CD4-positive, alpha-beta T cell treated with Interleukin-1 beta for 1 hour (primary cell): ENCODE results near the gene HNF4A.

Experiments used
- DNase-seq, 2 donors: peaks; one replicate each; pipeline ENCODE4 v3.0.0-alpha.2; 2020 to 2022

HNF4A gene

DNA sequence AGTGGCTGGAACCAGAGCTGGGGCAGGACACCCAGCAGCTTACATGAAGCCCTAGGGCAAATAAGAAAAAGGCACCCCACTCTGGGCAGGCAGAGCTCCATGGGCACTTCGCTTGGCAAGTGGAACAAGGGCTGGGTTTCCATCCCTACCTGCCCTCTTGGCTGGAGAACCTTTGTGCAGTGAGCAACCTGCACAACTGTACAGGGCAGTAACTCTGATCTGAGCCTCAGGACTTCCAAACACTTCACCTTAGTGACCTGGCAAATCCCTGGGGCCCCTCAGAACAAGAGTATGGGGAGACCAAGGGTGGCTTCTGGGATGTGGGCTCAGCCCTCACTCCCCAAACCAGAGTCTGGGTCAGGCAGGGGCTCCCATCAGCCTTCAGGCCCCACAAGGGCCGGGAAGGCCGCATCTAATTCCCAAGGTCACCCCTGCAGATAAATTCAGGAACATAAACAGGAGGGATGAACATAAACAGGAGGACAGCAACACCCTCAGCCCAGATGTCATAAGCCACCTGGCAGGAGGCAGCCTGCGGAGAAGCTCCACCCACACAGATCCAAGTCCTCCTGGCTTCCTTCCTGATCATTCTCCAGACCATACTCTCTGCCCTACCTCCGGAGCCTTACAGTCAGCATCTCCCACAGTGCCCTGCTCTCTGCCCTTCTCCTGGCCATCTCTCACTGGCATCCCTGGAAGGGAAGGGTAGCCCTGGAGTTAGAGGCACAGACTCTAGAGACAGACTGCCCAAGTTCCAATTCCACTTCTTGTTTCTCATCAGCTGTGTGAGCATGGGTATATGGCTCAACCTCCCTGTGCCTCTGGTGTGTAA lies 37.5 kb downstream of the HNF4A start:
- DNase-seq = no peak

GRCh38 chr20:44393608-44394451 lies 38.3 kb downstream of the HNF4A start:
- no peak for DNase-seq

DNA sequence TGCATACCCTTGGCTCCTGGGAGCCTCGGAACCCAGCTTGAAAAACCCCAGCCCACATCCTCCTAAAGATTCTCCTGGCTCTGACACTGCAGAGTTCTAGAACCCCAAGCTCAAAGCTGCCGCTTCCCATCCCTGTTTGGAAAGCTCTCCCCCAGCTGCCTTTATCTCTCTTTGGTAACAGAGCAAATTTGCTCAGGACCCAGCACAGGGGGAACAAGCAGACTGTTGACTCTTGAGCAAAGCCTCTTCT lies 38.9 kb downstream of the HNF4A start:
- no peak for DNase-seq

DNA sequence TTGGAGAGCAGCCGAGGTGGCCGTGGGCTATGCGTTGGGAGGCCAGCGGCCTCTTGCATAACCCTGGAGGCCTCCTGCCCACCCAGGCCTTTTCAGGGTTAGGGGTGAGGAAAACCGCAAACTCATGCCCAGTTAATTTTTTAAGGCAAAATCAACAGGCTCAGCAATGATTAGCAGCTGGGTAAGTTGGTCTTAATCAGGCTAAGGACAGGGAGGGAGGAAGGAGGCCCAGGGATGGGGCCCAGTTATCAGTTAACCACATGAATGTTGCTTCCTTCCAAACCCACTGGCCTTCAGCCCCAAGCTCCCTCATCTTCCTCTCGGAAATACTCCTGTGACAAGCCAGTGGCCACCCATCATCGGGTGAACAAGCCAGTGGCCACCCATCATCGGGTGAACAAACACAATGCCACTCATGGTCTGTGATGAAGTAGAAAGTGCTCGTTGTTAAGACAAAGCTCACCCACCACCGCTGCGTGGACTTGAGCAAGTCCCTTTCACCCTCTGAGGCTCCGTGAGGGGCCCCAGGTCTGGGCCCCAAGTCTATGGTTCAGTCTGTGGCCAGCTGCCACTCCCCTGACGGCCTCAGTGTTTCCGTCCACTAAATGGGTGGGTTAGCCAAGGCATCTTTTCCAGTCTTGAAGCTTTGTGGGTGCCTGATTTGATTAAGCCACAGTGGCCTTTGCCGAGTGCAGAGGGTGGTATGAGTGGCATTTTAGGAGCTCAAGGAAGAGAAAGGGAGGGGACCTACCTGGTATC lies 39.4 kb downstream of the HNF4A start:
- DNase-seq = no peak

DNA sequence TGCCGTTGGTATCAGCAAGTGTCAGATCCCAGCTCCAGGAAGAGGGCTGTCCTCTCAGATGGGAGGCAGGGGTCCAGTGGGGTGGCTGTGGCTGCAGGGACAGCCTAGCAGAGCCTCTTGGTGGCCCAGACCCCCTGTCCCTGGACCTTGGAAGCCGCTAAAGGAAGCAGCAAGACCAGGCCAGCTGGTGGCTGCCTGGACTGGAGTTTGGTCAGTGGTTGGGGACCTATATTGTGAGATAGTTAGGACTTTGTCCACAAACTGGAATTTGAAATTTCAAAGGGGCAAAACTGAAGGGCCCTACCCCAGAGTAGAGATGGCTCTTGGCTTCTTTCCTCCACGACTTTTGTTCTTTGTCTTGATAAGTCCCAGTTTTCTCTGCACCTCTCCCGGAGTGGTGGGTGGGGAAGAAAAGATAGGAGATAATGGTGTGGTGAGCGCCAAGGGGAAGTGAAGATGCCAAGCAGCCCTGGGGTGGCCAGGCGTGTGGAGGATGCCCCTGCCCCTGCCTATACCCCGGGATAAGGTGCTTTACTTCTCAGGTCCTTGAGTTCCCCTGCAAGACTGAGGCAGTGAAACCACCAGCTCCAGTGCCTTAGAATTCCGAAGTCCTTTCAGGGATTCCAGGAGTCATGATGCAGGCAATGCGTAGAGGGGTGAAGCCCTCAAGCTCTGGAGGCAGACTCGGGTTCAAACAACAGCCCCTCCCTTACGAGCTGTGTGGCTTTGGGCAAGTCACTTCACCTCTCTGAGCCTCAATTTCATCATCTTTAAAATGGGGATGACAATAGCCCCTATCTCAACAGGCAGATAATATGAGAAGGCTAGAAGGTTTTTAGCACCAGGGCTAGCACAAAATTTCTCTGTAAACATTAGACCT lies 40.2 kb downstream of the HNF4A start:
- no peak for DNase-seq

DNA sequence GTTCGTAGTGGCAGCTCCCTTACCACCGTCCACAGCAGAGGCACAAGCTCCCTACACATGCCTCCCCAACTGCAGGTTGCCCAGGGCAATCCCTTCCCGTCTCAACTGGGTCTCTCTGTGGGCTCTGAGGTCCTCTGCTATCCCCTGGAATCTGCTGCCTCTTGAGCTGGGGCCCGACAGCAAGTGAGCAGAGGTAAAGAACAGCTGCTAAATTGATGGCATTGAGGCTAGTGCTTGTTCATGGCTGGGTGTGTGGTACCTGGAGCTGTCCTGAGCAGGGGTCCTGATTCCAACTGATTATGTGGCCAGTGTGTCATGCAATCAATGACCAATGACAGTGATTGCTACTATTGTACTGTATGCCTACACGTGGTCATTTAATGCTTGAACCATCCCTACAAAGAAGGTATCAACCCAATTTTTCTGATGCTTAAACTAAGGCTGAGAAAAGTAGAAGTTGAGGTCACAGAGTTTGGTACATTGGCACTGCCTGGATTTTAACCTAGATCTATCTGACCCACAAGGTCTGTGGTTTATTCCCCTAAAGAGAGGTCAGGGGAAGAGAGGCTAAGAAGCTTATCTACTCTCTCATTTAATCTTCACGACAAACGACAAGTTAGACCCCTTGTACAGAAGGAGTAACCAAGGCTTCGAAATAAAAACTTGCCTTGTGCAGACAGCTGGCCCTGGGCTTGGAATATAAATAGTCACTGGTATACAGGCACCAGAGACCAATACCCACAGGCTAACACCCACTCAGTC lies 41.1 kb downstream of the HNF4A start:
- DNase-seq = no peak

DNA sequence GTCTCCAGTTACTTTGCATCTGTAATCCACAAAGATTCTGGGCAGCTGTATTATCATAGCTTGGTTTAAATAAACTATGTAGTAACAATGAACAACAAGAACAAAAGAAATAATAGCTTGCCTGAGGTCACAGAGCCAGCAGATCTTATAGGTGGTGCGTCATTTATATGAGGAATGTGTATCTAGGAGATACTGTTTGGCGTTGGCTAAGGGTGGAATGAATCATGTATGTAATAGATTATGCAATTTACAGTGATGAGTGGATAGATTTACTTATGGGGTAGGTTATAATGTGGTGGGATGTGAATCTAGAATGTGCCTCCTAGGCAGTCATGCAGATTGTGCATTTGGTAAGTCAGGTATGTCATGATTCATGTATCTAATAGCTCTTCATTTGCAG lies 42.8 kb downstream of the HNF4A start:
- DNase-seq = no peak

- no peak for DNase-seq
Measured at GRCh38 chr20:44399446-44399845, 43.9 kb downstream of the HNF4A start.

DNA sequence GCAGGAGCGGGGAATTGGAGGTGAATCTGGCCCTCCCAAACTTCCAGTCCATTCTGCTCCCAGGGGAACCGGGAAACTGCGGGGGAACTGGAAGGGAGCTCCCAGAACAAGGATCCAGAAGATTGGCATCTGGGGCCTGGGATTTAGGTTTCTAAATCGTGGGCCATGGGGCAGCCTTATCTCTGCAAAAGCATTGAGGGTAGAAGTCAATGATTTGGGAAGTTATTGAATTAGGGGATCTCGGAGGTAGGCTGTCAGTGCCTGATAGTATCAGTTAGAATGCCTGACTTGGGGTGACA lies 45.1 kb downstream of the HNF4A start:
- no peak for DNase-seq

DNA sequence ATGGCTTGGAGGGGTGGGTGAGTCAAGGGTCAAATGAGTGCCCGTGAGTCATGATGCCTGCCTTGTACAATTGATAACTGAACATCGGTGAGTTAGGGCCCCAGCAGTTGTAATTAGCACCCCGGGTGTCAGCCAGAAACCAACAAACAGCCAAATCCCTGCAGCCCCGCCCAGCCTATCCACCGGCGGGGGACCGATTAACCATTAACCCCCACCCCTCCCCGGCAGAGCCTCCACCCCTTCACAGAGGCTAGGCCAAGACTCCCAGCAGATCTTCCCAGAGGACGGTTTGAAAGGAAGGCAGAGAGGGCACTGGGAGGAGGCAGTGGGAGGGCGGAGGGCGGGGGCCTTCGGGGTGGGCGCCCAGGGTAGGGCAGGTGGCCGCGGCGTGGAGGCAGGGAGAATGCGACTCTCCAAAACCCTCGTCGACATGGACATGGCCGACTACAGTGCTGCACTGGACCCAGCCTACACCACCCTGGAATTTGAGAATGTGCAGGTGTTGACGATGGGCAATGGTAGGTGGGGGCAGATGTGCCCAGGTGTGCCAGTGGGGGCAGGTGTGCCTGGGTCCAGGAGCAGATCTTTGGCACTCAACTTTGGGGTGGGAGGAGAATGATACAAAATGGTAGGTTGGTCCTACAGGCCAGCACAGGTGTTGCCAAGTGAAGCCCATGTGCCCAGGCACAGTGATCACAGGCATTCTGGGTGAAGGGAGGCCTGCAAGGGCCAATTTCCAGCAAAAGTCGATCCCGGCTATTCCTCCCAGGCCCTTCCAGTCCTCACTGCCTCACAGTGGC lies 45.7 kb downstream of the HNF4A start:
- DNase-seq = no peak

GRCh38 chr20:44401770-44402390 lies 46.4 kb downstream of the HNF4A start:
- no peak for DNase-seq

- DNase-seq = no peak
Measured at GRCh38 chr20:44402391-44403193, 47.1 kb downstream of the HNF4A start.

GRCh38 chr20:44403194-44404112 lies 48.0 kb downstream of the HNF4A start:
- DNase-seq = no peak

DNA sequence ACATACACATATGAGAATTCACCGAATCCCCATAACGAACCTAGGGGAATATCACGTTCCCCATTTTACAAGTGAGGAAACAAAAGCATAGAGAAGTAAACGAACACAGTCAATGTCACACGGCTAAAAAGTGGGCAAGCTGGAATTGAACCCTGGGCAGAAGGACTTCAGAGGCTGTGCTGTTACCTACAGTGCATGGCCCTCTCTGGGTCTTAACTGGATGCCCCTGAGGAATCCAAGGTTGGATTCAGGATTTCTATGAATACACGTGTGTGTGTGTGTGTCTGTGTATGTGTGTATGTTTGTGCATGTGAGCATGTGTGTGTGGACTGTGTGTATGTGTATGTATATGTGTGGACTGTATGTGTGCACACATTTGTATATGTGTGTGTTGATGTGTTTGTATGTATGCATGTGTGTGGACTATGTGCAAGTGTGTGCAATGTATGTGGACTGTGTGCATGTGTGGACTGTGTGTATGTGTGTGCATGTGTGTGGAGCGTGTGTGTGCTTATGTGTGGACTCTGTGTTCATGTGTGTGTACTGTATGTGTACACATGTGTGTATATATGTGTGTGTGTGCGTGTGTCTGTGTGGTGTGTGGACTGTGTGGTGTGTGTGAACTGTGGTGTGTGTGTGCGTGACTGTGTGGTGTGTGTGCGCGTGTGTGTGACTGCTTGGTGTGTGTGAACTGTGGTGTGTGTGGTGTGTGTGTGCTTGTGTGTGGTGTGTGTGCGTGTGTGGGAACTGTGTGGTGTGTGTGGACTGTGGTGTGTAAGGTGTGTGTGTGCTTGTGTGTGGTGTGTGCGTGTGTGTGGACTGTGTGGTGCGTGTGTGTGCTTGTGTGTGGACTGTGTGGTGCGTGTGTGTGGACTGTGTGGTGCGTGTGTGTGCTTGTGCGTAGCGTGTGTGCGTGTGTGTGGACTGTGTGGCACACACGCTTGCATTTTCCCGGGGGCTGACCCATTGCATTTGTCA lies 49.0 kb downstream of the HNF4A start:
- DNase-seq = no peak

DNA sequence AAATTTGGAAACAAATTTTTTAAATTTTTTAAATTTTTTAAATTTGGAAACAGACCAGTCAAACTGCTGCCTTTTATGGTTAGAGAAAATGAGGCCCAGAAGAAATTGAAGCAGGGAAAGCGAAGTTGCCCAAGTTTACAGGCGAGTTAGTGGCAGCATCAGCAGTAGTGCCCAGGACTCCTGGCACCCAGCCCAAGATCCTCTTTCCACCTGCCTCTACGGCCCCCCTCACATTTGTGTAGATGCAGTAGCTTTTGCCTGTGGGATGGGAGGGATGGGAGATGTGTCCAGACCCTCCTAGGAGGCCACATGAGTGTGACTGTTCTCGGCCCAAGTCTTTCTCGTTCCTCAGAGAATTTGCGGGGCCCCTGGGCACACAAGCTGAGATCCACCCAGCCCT lies 49.8 kb downstream of the HNF4A start:
- DNase-seq = no peak

- no peak for DNase-seq
Measured at GRCh38 chr20:44405785-44406571, 50.5 kb downstream of the HNF4A start.
